Measurements from ENCODE around the gene THADA. TPM values are rescaled to one million over a fixed set of nuclear protein-coding genes. Genes with fewer than 3 reads are reported as not detected.

Gene THADA
- total and polyA plus RNA-seq, 2 experiments from 2014 or later: 10.8 to 18.8 TPM

DNA sequence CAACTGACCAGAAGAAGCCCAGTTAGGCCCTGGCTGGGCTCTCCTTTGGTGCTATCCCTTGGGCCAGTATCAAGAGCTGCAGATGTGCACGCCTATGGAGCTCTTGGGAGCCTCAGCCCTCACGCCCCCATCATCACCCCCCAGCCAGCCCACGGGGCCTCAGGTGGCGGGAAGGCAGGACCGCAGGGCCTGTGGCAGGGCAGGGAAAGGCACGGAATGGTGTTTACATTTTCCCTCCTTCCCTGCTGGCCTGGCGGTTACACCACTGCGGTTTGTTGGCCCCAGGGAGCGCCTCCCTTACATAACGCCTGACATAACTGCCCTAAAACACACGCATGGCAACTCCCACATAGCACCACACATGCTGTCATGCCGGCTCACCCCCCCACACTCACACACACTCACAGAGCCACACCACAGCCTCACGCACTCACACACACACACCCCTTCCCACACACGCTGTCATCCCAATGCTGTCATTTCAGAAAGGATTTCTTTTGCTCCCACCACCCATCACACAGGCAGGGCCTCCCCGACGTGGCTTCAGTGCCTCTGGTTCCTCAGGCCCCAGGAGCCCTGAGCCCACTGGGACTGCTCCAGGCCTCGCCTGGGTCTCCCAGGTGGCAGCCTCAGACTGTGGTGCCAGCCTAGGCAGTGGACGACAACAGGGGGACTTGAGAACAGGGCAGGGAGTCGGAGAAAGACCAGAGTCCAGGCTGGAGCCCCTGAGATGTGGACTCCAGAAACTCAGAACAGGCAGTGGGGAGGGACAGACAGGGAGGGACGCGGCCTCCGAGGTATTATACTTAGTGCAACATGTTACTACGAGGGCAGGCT lies 385.2 kb downstream of the THADA start:
- Histone ChIP-seq H3K27me3 (no peaks in the 10 kb centered on the region), H4K20me1 (ENCODE audit: insufficient read depth, poor library complexity, severe bottlenecking) (no peaks in the 10 kb centered on the region), H3K9me3 (ENCODE audit: low read depth) (no peaks in the 10 kb centered on the region), H3K4me3 (no peak overlapping the region), H2AFZ (no peak overlapping the region), H3K4me1 (ENCODE audit: insufficient read depth) (peaks cover 12% of the 10 kb centered on the region), H3K27ac (peak overlapping the region; percentile 84), H3K9me2 (replicated peaks; ENCODE audit: insufficient read depth) (no peaks in the 10 kb centered on the region), H3K79me2 (no peaks in the 10 kb centered on the region), H3K4me2 (no peak overlapping the region), H3K36me3 (replicated peaks; ENCODE audit: insufficient read depth, low read depth) (no peaks in the 10 kb centered on the region)
- 64% methylated on average over 23 of the region's 23 CpGs for WGBS (ENCODE audit: low lambda C conversion rate, missing lambda C conversion rate)
- peak; percentile 80 for DNase-seq (ENCODE audit: low spot score)
- no peak for TF ChIP-seq EZH2 (IDR thresholded peaks at IDR 0.05; ENCODE audit: borderline replicate concordance)
- TF ChIP-seq CTCF (IDR thresholded peaks at IDR 0.05; ENCODE audit: poor library complexity): no peak
- no peak for TF ChIP-seq EZH2phosphoT487 (IDR thresholded peaks at IDR 0.05; ENCODE audit: low read depth, severe bottlenecking, unreplicated experiment)

- Histone ChIP-seq H3K9me3 (ENCODE audit: low read depth) (no peaks in the 10 kb centered on the region), H3K4me3 (no peak overlapping the region), H4K20me1 (ENCODE audit: insufficient read depth, poor library complexity, severe bottlenecking) (no peaks in the 10 kb centered on the region), H3K4me2 (no peak overlapping the region), H3K79me2 (no peaks in the 10 kb centered on the region), H3K27me3 (no peaks in the 10 kb centered on the region), H3K36me3 (replicated peaks; ENCODE audit: insufficient read depth, low read depth) (no peaks in the 10 kb centered on the region), H3K4me1 (ENCODE audit: insufficient read depth) (peaks cover 12% of the 10 kb centered on the region), H2AFZ (no peak overlapping the region), H3K27ac (peak overlapping the region; percentile 47), H3K9me2 (replicated peaks; ENCODE audit: insufficient read depth) (no peaks in the 10 kb centered on the region)
- TF ChIP-seq EZH2 (IDR thresholded peaks at IDR 0.05; ENCODE audit: borderline replicate concordance) (no peak), CTCF (IDR thresholded peaks at IDR 0.05; ENCODE audit: poor library complexity) (no peak), EZH2phosphoT487 (IDR thresholded peaks at IDR 0.05; ENCODE audit: low read depth, severe bottlenecking, unreplicated experiment) (no peak)
- no peak for DNase-seq (ENCODE audit: low spot score)
- 86% methylated on average over 6 of the region's 6 CpGs for WGBS (ENCODE audit: low lambda C conversion rate, missing lambda C conversion rate)
Observed at GRCh38 chr2:43210125-43210466, 385.7 kb downstream of the THADA start.

GRCh38 chr2:43209204-43209717 lies 386.6 kb downstream of the THADA start:
- Histone ChIP-seq H3K27ac (no peak overlapping the region), H3K36me3 (replicated peaks; ENCODE audit: insufficient read depth, low read depth) (no peaks in the 10 kb centered on the region), H3K9me3 (ENCODE audit: low read depth) (no peaks in the 10 kb centered on the region), H3K4me2 (no peak overlapping the region), H3K4me3 (no peak overlapping the region), H3K4me1 (ENCODE audit: insufficient read depth) (peaks cover 12% of the 10 kb centered on the region), H4K20me1 (ENCODE audit: insufficient read depth, poor library complexity, severe bottlenecking) (no peaks in the 10 kb centered on the region), H3K79me2 (no peaks in the 10 kb centered on the region), H3K27me3 (no peaks in the 10 kb centered on the region), H2AFZ (no peak overlapping the region), H3K9me2 (replicated peaks; ENCODE audit: insufficient read depth) (no peaks in the 10 kb centered on the region)
- TF ChIP-seq EZH2 (IDR thresholded peaks at IDR 0.05; ENCODE audit: borderline replicate concordance) (no peak), EZH2phosphoT487 (IDR thresholded peaks at IDR 0.05; ENCODE audit: low read depth, severe bottlenecking, unreplicated experiment) (no peak), CTCF (IDR thresholded peaks at IDR 0.05; ENCODE audit: poor library complexity) (no peak)
- no peak for DNase-seq (ENCODE audit: low spot score)
- 80% methylated on average over 5 of the region's 5 CpGs for WGBS (ENCODE audit: low lambda C conversion rate, missing lambda C conversion rate)

Data from hepatocyte (in vitro differentiated cells).